CD4-positive, alpha-beta memory T cell (primary cell): ENCODE results near the gene NIN. TPM values are rescaled to one million over a fixed set of nuclear protein-coding genes. Genes with fewer than 3 reads are reported as not detected.
A peak's percentile ranks its signal among the peaks of the same experiment; 100 is the strongest.

Source experiments
- CTCF ChIA-PET: fragments of 350-600 bp; sonication (Branson Sonifier 250); formaldehyde crosslinking; loops from one replicate; lab custom pipeline; 2021; ENCODE audit warnings: inconsistent platforms; ENCODE audit not compliant: partially characterized antibody; lab: Charles Lee
- POLR2A ChIA-PET: fragments of 350-600 bp; sonication (Branson Sonifier 250); formaldehyde crosslinking; loops from one replicate; lab custom pipeline; 2021; ENCODE audit not compliant: partially characterized antibody; lab: Charles Lee
- DNase-seq, 5 donors: peaks; one replicate each; pipeline versions ENCODE4 v3.0.0 to v3.0.0-alpha.2; 2020 to 2022; ENCODE audit warnings: mixed read lengths in 1 of 5
- H3K27ac ChIP-seq: one replicate; pipeline ENCODE4 v1.7.0; 2013; ENCODE audit warnings: low read depth, low read length
- H3K27me3 ChIP-seq: 2 replicates; pipeline ENCODE4 v1.7.0; 2013; ENCODE audit warnings: mild to moderate bottlenecking, low read length, moderate library complexity; ENCODE audit not compliant: insufficient read depth
- H3K36me3 ChIP-seq: 2 replicates; pipeline ENCODE4 v1.7.0; 2013; ENCODE audit warnings: mild to moderate bottlenecking, low read length, moderate library complexity; ENCODE audit not compliant: insufficient read depth
- H3K4me1 ChIP-seq: 2 replicates; pipeline ENCODE4 v1.7.0; 2013; ENCODE audit warnings: mild to moderate bottlenecking, low read length, moderate library complexity; ENCODE audit not compliant: insufficient read depth
- H3K4me3 ChIP-seq, 2 donors: one replicate each; pipeline ENCODE4 v1.7.0; 2013; ENCODE audit warnings: low read length in 2 of 2, mild to moderate bottlenecking in 1 of 2
- H3K9me3 ChIP-seq, 2 donors: one replicate each; pipeline ENCODE4 v1.7.0; 2013; ENCODE audit warnings: low read length in 2 of 2, control low read depth in 1 of 2; ENCODE audit not compliant: control insufficient read depth in 1 of 2
- H3K27ac Mint-ChIP-seq, 7 donors: one replicate each; pipeline ENCODE4 v1.8.0; 2020 to 2021; ENCODE audit warnings: mixed read lengths in 7 of 7, mild to moderate bottlenecking in 6 of 7, inconsistent platforms in 3 of 7, moderate library complexity in 3 of 7
- H3K27me3 Mint-ChIP-seq, 2 donors: one replicate each; pipeline ENCODE4 v1.8.0; 2020 to 2021; ENCODE audit warnings: mixed read lengths in 2 of 2
- H3K36me3 Mint-ChIP-seq, 2 donors: one replicate each; pipeline ENCODE4 v1.8.0; 2020 to 2021; ENCODE audit warnings: mixed read lengths in 2 of 2, inconsistent platforms in 1 of 2, mild to moderate bottlenecking in 1 of 2
- H3K4me1 Mint-ChIP-seq, 4 donors: one replicate each; pipeline ENCODE4 v1.8.0; 2020 to 2021; ENCODE audit warnings: mixed read lengths in 4 of 4, mild to moderate bottlenecking in 1 of 4
- H3K4me3 Mint-ChIP-seq, 8 donors: one replicate each; pipeline ENCODE4 v1.8.0; 2020 to 2021; ENCODE audit warnings: mixed read lengths in 8 of 8, mild to moderate bottlenecking in 7 of 8, moderate library complexity in 6 of 8, inconsistent platforms in 3 of 8
- H3K9me3 Mint-ChIP-seq, 8 donors: one replicate each; pipeline ENCODE4 v1.8.0; 2020 to 2021; ENCODE audit warnings: mixed read lengths in 8 of 8, mild to moderate bottlenecking in 5 of 8, inconsistent platforms in 3 of 8, moderate library complexity in 1 of 8
- intact Hi-C: fragments of 100-400 bp; cut with micrococcal nuclease; formaldehyde crosslinking; loops from one replicate; pipeline ENCODE4 v1.15.1; 2023
- polyA plus RNA-seq, 2 donors: library from polyadenylated mRNA; unstranded; fragments of 300-500 nt; fragmentation: Illumina TruSeq; gene quantifications; one replicate each; pipeline ENCODE4 v1.2.3, GENCODE V29; 2021
- total RNA-seq, 2 experiments: library from RNA; stranded (reverse); gene quantifications; one replicate each; pipeline ENCODE4 v1.2.3, GENCODE V29; 2021

NIN gene
- total and polyA plus RNA-seq, 4 experiments from 2014 or later, result 8.5 to 102 (median 74.9) TPM

DNA sequence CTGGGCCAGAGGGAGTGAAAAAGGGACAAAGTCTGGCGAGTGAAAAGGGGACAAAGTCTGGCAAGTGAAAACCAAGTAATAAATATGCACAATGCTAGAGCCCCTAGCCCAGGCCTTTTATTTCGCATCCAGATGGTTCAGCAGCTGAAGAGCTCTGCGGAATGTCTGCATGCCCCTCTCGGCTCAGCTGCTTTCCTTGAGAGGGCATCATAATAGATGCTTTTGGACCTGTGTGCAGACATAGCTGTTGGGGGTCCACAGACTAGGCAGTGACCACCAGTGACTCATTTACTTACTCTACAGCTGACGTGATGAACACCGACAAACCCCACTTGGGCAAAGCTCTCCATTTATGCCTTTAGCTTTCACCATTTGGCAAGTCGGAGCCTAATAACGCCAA, 4.3 kb downstream of the NIN start:
- intact Hi-C loops, result loop anchor here (5.0 kb wide), 1 partner anchor 1491 kb away; no protein-coding TSS in a partner anchor
- H3K36me3 Mint-ChIP-seq, result peaks cover 0 to 13% of the 10 kb centered on the region in 2 donors
- Histone ChIP-seq H3K27me3 (no peaks in the 10 kb centered on the region), H3K9me3 (no peaks in the 10 kb centered on the region), H3K4me3 (no peak overlapping the region), H3K36me3 (no peaks in the 10 kb centered on the region), H3K4me1 (peaks cover 82% of the 10 kb centered on the region), H3K27ac (no peak overlapping the region)
- DNase-seq, result no peak
- H3K4me3 Mint-ChIP-seq, result no peak overlapping the region
- peak overlapping the region in 3 of 7 donors; percentile 49 to 69 (median 49) for H3K27ac Mint-ChIP-seq
- ChIA-PET POLR2A (interaction anchor here (1.3 to 2.1 kb wide), 2 partner anchors 40 to 42 kb away, joined by 3 to 14 read pairs; no protein-coding TSS in a partner anchor), CTCF (interaction anchor here (0.9 to 5.1 kb wide), 6 partner anchors 33 to 506 kb away, joined by 3 to 55 read pairs (median 7); no protein-coding TSS in a partner anchor)
- peaks cover 0 to 2% (median 0%) of the 10 kb centered on the region in 8 donors for H3K9me3 Mint-ChIP-seq
- peaks cover 68 to 87% (median 75%) of the 10 kb centered on the region in 4 donors for H3K4me1 Mint-ChIP-seq
- H3K27me3 Mint-ChIP-seq, result no peaks in the 10 kb centered on the region

DNA sequence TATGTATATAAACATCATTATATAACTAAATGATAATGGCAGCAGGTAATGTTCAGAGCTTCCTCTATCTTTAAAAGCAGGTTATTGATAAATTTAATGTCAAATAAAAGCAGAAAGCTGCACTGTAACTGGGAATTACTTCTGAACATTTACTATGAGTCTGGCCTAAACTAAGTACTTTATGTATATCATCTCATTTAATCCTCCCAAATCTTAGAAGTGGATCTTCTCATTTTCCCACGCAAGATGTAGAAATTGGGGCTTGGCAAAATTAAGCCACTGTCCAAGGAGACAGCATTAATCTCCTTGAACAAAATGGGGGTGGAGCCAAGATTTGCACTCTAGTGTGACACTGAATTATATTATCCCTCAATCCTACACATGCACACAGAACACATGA, 5.7 kb downstream of the NIN start:
- POLR2A ChIA-PET, result interaction anchor here (1.0 to 1.1 kb wide), 2 partner anchors 36 to 40 kb away, joined by 3 read pairs; no protein-coding TSS in a partner anchor
- H3K4me3 ChIP-seq, result no peak overlapping the region

GRCh38 chr14:50823762-50824636, 7.0 kb downstream of the NIN start:
- Mint-ChIP-seq H3K27ac (peak overlapping the region; percentile 82 to 98 (median 94)), H3K27me3 (no peaks in the 10 kb centered on the region), H3K4me3 (peak overlapping the region; percentile 28 to 83 (median 61)), H3K4me1 (peaks cover 78 to 95% (median 87%) of the 10 kb centered on the region in 4 donors), H3K9me3 (no peaks in the 10 kb centered on the region), H3K36me3 (peaks cover 13% of the 10 kb centered on the region in 2 donors)
- Histone ChIP-seq H3K36me3 (peaks cover 6% of the 10 kb centered on the region), H3K27ac (peak overlapping the region; percentile 56), H3K4me3 (no peak overlapping the region), H3K4me1 (peaks cover 97% of the 10 kb centered on the region), H3K27me3 (no peaks in the 10 kb centered on the region), H3K9me3 (no peaks in the 10 kb centered on the region)
- POLR2A ChIA-PET, result interaction anchor here (0.6 to 5.6 kb wide), 7 partner anchors 7 to 922 kb away, joined by 3 to 50 read pairs (median 5); partner anchors contain the start of gene NIN
- intact Hi-C loops, result no loop called here
- DNase-seq, result peak in 3 of 5 donors; percentile 14 to 22 (median 16)
- CTCF ChIA-PET, result interaction anchor here (0.6 to 5.5 kb wide), 5 partner anchors 37 to 503 kb away, joined by 3 to 52 read pairs (median 4); no protein-coding TSS in a partner anchor

More for the DNA sequence above, 5.7 kb downstream of the NIN start:
- Mint-ChIP-seq H3K4me1 (peaks cover 78 to 94% (median 86%) of the 10 kb centered on the region in 4 donors), H3K4me3 (peak overlapping the region in 1 of 8 donors; percentile 4), H3K27ac (peak overlapping the region; percentile 26 to 98 (median 81)), H3K9me3 (no peaks in the 10 kb centered on the region), H3K27me3 (no peaks in the 10 kb centered on the region), H3K36me3 (peaks cover 4 to 11% of the 10 kb centered on the region in 2 donors)
- H3K36me3 ChIP-seq, result peaks cover under 1% of the 10 kb centered on the region
- no peaks in the 10 kb centered on the region for H3K27me3 ChIP-seq
- peak overlapping the region; percentile 56 for H3K27ac ChIP-seq
- intact Hi-C loops, result loop anchor here (5.0 kb wide), 1 partner anchor 1492 kb away; no protein-coding TSS in a partner anchor
- CTCF ChIA-PET, result interaction anchor here (1.2 to 2.1 kb wide), 3 partner anchors 35 to 48 kb away, joined by 4 to 8 read pairs (median 6); no protein-coding TSS in a partner anchor
- no peaks in the 10 kb centered on the region for H3K9me3 ChIP-seq
- H3K4me1 ChIP-seq, result peaks cover 93% of the 10 kb centered on the region
- no peak for DNase-seq

DNA sequence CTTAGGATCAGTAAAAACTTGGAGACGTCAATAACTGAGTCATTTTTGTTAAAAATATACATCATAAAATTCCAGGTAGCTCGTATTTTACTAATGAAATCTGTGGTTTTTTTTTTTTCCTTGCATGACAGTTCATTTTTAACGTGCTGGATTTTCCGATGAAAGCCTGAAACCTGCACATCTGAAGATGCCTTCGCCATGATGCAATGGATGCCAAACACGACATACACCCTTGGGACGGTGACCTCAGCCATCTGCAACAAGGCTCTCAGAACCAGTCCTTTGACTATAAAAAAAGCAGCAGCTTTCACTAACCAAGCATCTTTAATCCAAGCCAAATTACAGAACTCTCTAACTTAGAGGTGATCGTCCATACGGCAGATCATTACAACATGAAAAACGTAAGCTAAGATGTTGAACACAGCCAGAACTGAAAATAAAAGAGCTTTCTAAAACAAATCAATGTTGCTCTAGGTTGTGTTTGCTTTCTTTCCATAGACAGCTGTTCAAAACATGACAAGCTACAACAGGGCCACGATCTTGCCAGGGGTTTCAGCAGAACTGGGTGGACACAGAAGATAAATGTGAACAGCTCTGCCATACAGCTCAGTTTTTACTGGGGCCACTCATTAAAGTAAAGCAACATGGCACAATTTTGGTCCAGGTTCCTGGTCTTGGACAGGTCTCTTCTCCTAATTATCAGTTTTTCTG, 7.8 kb downstream of the NIN start:
- Mint-ChIP-seq H3K9me3 (no peaks in the 10 kb centered on the region), H3K4me3 (peak overlapping the region; percentile 28 to 83 (median 60)), H3K27me3 (no peaks in the 10 kb centered on the region), H3K27ac (peak overlapping the region; percentile 82 to 98 (median 94)), H3K36me3 (peaks cover 17 to 18% of the 10 kb centered on the region in 2 donors), H3K4me1 (peaks cover 75 to 92% (median 85%) of the 10 kb centered on the region in 4 donors)
- no peak for DNase-seq
- peaks cover 6% of the 10 kb centered on the region for H3K36me3 ChIP-seq
- peaks cover 97% of the 10 kb centered on the region for H3K4me1 ChIP-seq
- POLR2A ChIA-PET, result interaction anchor here (0.8 to 5.6 kb wide), 7 partner anchors 7 to 38 kb away, joined by 3 to 50 read pairs (median 5); partner anchors contain the start of gene NIN
- H3K27ac ChIP-seq, result peak overlapping the region; percentile 56
- CTCF ChIA-PET, result interaction anchor here (0.6 to 5.5 kb wide), 7 partner anchors 35 to 502 kb away, joined by 3 to 52 read pairs (median 3); no protein-coding TSS in a partner anchor
- no peak overlapping the region for H3K4me3 ChIP-seq
- no peaks in the 10 kb centered on the region for H3K27me3 ChIP-seq
- intact Hi-C loops, result no loop called here
- no peaks in the 10 kb centered on the region for H3K9me3 ChIP-seq

- H3K4me3 ChIP-seq, result no peak overlapping the region
- peak overlapping the region in 7 of 8 donors; percentile 43 to 92 (median 71) for H3K4me3 Mint-ChIP-seq
- H3K36me3 ChIP-seq, result peaks cover 6% of the 10 kb centered on the region
- ChIA-PET POLR2A (interaction anchor here (1.1 to 5.6 kb wide), 6 partner anchors 8 to 1236 kb away, joined by 3 to 50 read pairs (median 10); partner anchors contain the start of genes NIN and RPS29), CTCF (interaction anchor here (0.8 to 5.5 kb wide), 9 partner anchors 10 to 502 kb away, joined by 3 to 52 read pairs (median 3); no protein-coding TSS in a partner anchor)
- peaks cover 91% of the 10 kb centered on the region for H3K4me1 ChIP-seq
- H3K9me3 Mint-ChIP-seq, result no peaks in the 10 kb centered on the region
- intact Hi-C loops, result no loop called here
- peaks cover 73 to 88% (median 82%) of the 10 kb centered on the region in 4 donors for H3K4me1 Mint-ChIP-seq
- H3K9me3 ChIP-seq, result no peaks in the 10 kb centered on the region
- peak overlapping the region; percentile 82 to 98 (median 94) for H3K27ac Mint-ChIP-seq
- H3K27ac ChIP-seq, result peak overlapping the region; percentile 56
- peaks cover 18% of the 10 kb centered on the region in 2 donors for H3K36me3 Mint-ChIP-seq
- H3K27me3 ChIP-seq, result no peaks in the 10 kb centered on the region
- no peak for DNase-seq
- no peaks in the 10 kb centered on the region for H3K27me3 Mint-ChIP-seq
These were observed 8.4 kb downstream of the NIN start for GRCh38 chr14:50822501-50823042.
